Loucy (cell line): Measurements from ENCODE around the gene HIPK1.

ENCODE experiments used
- CTCF ChIP-seq: fragments of 200-600 bp; sonication (generic); conservative IDR thresholded peaks from 2 replicates; pipeline ENCODE4 v1.5.1; 2014; ENCODE audit warnings: mild to moderate bottlenecking, antibody characterized with exemption, low read length
- EZH2phosphoT487 ChIP-seq: fragments of 200-600 bp; IDR thresholded peaks from 2 replicates; pipeline ENCODE4 v1.6.1; 2018; ENCODE audit warnings: antibody characterized with exemption, mild to moderate bottlenecking, moderate library complexity, borderline replicate concordance

GRCh38 chr1:113987259-113987658, 58.1 kb downstream of the HIPK1 start:
- TF ChIP-seq CTCF: no peak
- TF ChIP-seq EZH2phosphoT487: no peak
